ENCODE data around the gene CTSH.

The CTSH gene, protein sequence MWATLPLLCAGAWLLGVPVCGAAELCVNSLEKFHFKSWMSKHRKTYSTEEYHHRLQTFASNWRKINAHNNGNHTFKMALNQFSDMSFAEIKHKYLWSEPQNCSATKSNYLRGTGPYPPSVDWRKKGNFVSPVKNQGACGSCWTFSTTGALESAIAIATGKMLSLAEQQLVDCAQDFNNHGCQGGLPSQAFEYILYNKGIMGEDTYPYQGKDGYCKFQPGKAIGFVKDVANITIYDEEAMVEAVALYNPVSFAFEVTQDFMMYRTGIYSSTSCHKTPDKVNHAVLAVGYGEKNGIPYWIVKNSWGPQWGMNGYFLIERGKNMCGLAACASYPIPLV

DNA sequence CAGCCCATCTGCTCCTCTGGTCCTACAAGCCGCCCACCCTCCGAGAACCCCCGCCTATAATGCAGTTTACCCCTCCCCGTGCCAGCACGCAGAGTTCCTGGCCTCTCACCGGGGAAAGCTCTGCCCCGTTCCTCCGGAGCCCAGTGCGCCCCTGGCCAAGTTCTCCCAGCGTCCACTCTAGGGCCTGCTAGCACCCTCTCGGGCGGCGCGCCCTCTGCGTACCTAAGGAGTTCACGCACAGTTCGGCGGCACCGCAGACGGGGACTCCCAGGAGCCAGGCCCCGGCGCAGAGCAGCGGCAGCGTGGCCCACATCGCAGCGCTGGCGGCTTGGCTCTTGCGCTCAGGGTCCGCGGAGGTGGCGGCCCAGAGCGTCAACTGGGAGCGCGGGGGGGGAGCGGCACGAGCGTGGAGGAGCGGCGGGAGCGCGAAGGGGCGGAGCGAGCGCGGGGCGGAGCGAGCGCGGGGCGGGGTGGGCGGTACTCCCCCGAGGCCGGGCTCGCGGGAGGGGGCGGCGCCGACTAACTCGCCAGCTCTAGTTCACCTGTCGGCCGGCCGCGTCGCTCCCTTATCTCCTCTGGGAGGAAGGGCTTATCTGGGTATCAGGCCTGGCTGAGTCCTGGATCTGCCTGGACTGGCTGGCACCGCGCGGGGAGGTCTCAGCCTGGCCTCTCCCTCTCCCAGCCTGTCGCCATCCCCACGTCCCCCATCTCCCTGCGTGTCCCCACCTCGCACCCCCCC lies at the start of gene CTSH:
Gene CTSH (minus strand): TSS at position 378 of the 739 bp plus-strand sequence. CDS start 65 bp downstream, at position 313.
- peak; percentile 55 for DNase-seq (ENCODE audit: low read depth, low spot score)

DNA sequence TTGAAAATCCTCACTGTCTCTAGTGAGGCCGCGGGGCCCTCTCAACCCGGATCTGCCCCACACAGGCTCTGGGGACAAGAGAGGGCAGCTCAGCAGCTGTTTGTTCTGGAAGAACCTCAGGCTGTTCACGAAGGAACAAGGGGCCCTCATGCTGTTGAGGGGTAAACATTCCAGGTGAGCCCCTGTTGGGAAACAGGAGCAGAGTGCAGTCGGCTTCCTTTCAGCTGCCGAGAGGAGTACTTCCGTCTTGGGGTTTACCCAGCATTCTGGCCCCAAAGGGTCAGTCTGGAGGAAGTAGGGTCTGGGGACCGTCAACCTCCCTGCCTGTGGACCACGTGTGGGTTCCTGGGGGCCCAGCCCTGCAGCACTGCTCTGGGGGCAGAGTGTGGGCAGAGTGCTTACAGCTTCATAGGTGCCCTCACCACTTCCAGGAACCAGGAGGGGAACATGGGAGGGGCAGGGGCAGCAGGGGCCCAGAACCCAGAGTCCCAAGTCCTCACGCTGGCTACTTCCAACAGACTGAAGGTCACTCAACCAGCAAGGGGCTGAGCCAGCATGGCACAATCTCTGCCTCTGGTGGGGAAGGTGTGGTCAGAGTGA lies 49.2 kb upstream of the CTSH start:
- DNase-seq (ENCODE audit: low read depth, low spot score), result no peak

DNA sequence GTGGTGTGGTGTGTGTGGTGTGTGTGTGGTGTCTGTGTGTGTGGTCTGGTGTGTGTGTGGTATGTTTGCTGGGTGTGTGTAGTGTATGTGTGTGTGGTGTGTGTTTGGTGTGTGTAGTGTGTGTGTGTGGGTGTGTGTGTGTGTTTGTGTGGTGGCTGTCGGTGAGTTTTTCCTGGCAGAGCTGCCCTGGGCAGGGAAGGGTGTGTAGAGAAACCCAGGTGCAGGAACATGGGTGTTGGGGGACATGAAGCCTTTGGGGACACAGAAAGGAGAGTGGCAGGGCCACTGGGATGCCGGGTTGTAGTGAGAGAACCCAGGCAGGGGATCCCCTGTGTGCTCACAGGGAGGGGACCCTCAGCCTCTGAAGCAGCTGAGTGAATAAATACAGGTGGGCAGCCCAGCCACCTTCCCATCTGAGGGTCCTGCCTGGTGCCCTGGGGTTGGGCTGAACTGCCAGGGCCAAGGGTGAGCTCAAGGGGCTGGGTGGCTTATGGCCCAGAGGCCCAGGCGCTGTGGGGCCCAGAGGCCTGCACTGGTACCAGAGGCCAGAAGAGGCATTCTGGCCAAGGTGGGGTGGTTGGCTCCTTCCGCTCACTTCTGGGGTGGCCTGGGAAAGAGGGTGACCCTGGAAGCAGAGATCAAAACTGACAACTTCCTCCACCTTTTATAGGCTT lies 48.5 kb upstream of the CTSH start:
- DNase-seq (ENCODE audit: low read depth, low spot score), result no peak

DNA sequence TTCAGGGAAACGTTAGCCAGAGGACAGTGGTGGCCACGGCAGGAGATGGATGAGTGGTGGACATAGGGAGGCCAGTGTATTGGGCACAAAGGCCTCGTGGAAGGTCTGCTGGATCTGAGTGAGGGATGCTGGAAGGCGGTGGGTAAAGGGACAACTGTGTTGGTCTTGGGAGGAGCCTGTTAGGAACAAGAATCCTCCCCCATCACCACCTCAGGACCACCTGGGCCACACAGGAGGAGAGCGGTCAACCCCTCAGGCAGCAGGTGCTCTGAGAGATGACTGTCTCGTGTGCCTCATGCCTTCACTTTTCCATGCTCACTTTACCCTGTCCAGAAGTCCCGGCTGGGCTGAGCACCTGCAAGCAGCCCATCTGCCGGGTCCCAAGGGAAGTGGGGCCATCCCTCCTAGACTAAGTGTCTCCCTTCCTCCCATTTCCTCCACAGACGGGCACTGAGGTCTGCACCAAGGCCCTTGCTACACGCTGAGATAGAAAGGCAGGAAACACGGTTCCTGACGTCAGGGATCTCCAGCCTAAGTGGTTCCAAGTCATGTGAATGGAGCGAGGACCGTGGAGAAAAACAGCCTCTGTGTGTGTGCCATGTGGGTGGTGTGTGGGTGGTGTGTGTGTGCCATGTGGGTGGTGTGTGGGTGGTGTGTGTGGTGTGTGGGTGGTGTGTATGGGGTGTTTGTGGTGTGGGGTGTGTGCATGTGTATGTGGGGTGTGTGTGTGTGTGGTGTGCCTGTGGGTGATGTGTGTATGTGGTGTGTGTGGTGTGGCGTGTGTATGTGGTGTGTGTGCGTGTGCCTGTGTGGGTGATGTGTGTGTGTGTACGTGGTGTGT lies 47.8 kb upstream of the CTSH start:
- no peak for DNase-seq (ENCODE audit: low read depth, low spot score)

DNA sequence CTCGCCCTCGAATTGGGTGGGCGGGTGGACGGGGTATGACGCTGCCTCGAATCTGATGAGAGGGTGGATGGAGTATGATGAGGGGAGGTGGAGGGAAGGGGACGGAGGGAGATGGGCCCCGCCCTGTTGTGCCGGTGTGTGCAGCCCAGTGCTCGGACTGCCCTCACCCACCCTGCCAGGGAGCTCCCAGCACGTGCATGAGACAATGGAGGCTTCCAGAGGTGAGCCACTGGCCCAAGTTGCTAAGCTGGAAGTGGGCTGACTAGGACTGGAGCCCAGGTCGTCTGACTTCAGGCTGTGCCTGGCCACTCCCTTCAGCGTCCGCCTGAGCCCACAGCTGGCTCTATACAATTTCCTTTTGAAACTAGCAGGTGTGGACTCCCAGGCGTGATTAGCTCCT lies 47.0 kb upstream of the CTSH start:
- DNase-seq (ENCODE audit: low read depth, low spot score), result no peak

DNA sequence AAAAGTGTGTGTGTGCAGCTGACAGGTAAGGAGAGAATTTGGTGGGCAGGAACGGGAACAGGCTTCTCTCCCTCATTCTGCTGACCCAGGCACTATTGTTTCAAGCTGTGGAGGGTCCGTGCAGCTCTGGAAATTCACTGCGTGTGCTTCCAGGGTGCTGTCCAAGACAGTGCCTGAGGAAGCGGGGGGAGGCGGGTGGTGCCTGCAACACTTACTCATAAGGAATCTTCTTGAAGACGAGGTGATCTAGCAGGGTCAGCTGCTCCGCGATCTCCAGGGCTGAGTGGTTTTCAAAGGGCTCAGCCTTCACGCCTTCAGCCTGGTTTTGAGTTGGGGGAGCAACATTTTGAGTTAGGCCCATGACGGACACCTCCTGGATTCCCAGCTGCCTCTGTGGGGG lies 46.6 kb upstream of the CTSH start:
- DNase-seq (ENCODE audit: low read depth, low spot score), result no peak

DNA sequence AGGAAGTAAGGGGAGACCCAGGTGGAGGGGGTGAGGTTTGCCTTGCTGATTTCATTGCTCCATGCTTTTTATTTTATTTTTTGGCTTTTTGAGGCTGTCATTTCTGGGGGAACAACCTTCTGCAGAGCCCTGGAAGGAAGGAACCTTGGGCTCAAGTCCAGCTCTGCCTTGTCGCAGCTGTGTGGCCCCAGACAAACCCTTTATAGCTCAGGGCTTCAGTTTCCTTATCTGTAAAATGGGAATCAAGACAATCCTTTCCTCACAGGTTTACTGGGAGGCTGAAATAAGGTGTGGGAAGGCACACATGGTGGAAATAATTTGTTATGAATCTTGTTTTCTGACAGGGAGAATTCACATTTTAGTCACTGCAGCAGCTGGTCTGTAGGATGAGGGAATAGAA lies 45.4 kb upstream of the CTSH start:
- no peak for DNase-seq (ENCODE audit: low read depth, low spot score)

DNA sequence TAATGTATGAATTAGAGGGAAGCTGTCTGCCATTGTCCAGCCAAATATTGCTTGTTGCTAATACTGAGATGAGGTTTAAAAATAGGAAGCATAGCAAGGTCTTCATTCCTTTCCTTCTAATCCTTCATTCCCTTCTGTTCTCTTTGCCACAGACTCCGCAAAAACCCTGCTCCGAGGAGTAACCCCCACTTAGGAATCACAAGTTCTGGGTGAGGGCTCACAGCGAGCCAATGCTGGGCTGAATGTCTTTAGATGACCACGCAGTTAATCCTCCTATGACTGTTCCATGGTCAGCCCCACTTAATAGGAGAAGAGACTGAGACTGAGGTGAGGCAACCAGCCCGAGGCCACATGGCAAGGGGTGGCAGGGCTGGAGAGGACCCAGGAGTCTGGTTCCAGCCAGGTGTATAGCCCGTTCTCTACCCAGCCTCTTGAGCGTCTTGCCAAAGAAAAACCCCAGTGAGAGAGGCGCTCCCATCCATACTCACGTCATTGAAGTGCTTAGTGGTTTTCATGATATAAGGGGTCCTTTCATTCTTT lies 44.9 kb upstream of the CTSH start:
- DNase-seq (ENCODE audit: low read depth, low spot score), result no peak

DNA sequence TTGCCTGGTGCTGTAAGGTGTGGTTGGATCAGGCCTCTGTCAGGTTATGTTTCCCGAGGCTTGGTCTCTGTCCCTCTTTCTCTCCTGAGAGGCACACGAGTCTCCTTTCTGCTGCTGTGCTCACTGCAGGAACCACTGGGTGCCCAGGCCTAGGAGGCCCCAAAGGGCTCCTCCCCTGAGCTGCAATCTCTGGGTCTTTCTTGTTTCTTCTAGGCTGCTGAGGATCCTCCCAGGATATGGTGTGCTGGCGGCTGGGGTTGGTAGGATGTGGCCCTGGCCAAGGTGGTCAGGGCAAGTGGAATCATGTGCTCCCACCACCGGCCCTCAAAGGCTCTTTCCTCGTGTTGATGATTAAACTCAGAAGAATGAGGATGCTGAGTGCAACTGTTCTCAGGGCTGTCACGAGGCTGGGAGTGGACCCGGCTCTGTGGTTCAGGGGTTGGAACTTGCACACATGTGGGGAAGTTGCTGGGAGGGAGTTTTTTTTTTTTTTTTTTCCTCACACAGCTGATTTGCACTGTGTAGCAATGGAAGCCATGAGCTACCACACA lies 43.6 kb upstream of the CTSH start:
- DNase-seq (ENCODE audit: low read depth, low spot score), result peak; percentile 48

DNA sequence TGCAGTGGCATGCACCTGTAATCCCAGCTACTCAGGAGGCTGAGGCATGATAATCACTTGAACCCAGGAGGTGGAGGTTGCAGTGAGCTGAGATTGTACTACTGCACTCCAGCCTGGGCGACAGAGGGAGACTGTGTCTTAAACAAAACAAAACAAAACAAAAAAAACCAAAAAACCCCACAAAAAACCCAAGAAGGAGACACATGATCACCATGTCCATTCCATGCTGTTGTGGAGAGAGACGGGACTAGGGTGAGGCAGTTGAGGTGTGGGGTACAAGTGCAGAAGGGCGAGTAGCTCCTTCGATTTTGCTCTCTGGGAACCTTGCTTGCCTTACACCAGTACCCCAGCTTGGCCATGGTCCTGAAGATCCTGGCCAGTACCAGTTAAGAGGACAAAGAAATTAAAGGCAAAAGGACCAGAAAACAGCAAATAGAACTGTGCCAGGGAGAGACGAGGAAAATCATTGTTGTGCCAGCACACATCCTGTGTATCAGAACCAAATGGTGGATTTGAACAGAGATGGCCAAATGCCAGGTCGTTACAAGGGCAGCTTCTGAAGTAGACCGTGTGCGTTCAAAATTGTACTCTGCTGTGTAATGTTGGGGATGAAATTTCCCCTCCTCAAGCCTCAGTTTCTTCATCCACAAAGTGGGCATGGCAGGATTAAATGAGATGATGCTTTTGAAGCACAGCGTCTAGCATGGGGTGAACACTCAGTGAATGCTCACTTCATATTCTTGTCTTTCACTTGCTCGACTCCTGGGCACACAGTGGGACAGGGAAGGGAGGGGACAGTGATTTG lies 42.9 kb upstream of the CTSH start:
- DNase-seq (ENCODE audit: low read depth, low spot score), result no peak

DNA sequence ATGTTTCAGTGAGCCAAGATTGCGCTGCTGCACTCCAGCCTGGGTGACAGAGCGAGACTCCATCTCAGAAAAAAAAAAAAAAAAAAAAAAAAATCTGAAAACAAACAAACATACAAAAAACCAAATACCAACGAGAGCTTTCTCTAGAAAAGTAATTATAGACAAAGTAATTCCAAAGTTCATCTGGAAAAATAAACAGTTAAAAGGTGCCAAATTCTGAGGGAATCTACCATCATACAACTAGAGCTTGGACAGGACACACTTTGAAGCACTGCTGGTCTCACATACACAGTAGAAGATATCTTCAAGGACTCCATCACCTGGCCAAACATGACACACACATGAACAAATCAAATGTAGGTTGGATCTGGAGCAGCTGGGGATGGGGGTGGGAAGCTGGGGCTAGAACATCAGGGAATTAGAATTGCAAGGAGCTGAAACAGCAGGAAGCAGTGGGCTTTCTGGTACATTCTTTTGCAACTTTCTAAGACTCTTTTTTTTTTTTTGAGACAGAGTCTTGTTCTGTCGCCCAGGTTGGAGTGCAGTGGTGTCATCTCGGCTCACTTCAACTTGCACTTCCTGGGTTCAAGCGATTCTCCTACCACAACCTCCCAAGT lies 41.1 kb upstream of the CTSH start:
- DNase-seq (ENCODE audit: low read depth, low spot score), result no peak

DNA sequence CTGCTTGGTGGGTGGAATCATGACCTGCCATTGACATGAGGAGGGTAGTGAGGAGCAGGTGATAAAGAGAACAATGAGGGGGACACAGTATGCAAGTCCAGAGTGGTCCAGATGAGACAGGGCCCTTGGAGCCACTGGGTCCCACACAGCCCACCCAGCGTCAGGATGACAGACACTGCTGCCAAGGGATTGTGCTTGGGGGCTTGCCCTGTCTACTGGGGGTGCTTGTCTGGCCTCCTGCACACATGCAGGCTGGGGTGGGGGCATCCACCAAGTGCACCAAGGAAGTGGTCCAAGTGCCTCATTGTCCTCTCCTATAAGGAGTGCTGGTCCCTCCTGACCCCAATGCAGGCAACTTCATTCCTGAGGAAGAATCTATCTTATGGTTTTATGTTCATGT lies 39.2 kb upstream of the CTSH start:
- no peak for DNase-seq (ENCODE audit: low read depth, low spot score)

DNA sequence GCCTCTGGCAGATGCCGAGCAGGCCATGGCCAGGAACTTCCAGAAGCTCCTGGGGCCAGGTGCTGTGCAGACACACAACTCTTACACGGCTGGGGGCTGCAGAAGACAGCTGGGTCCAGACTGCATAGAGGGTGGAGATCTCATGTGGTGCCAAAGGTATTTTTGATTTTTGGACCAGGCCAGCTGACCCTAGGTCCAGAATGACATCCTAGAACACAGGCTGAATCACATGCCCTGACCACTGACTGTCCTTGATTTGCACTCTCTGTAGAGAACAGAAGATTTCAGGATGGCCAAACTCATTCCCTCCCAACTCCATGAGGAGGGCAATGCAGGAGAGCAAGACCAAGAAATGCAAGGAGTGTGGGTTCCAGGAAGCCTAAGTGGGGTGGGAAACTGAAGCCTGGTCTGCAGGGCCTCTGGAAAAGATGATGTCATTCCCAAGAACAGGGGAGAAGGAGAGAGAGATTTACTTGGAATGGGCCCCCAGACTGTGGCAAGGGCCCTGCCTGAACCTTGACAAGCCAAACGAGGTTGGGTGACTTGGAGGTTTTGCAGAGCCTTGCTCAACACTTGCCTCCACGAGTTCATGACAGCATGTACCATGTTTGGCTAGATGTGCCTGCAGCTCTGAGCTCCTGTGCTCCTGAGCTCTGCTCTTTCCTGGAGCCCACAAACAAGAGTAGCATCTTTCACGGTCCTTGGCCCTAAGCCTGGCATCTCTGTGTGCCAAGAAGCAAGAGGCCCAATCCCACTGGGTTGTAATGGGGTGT lies 38.5 kb upstream of the CTSH start:
- no peak for DNase-seq (ENCODE audit: low read depth, low spot score)

DNA sequence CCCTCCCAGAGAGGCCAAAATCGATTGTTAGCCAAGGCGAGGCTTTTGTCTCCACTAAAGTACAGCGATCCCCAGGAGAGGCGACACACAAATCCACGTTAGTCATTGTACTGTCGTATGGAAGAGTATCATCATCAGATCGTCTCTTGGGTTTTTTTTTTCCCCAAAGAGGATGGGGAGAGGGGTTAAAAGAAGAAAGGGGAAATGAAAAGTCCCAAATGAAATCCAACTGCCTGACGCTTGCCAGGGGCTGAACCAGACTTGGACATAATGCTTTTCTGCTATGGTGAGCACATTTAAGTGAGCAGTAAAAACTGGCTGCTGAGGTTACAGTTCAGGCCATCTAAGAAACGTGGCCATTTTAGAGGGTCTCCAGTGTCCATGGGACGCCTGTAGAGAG lies 37.9 kb upstream of the CTSH start:
- no peak for DNase-seq (ENCODE audit: low read depth, low spot score)

DNA sequence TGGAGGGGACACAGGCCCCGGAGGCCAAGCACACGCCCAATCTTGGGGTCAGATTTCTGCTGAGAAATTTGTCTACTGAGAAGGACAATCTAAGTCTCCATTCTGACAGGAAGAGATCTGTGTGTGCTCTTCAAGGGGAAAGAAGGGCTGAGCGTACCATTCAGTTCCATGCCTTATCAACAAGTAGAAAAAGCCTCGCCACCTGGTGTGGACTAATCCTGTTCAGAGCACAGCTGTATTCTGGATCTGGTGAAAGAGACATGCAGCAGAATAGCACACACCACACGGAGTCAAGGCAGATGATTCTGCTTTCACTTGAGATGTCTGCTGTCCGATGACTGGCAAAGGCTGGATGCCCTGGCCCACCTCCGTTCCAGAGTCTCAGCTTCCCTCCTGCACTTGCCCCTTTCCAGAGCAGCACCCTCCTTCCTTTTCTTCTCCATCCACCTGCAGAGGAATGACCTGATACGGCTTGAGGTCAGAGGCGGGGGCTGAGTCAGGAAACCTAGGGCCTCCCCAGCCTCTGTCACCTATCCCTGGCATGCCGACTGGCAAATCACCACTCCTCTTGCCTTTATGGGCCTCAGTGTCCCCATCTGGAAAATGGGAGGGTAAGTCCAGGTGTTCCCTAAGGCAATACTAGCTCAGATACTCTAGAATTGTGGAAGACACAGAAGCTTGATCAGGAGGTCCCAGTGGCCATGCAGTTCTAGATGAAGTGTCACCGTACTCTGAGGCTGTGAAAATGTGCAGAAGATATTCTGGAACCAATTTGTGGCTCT lies 36.9 kb upstream of the CTSH start:
- no peak for DNase-seq (ENCODE audit: low read depth, low spot score)

DNA sequence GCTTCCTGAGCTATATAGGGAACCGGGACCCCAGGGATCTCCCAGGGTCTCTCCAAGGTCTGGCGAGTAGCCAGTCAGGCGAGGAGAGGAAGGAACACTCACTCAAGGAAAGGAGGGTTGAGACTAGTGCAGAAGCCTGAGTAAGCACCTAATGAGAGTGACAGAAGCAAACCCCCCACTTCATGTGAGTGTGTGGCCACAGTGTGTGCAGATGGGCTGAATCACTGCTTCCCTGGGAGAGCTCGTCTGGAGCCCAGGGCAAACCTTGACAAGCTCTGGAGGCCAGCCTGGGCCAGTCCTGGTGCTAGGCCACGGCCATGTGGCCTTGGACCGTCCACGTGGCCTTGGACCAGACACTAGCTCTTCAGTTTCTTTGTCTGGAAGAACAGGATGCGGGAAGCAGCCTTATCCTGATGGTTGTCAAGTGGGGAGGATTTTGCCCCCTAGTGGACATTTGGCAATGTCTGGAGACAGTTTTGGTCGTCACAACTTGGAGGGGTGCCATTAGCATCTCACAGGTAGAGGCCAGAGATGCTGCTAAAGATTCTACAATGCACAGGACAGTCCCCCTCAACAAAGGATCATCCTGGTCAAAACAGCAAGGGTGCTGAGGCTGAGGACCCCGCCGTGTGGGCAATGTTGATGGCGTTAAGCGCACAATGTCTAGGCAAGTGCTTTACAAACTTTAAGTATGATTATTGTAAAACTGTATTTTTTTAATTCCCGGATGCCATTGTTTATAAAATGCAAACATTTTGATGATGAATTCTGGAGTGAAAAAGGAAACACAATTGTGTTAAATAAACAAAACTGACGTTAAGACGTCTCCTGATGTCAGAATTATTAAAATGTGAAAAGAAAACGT lies 34.8 kb upstream of the CTSH start:
- peak; percentile 89 for DNase-seq (ENCODE audit: low read depth, low spot score)

DNA sequence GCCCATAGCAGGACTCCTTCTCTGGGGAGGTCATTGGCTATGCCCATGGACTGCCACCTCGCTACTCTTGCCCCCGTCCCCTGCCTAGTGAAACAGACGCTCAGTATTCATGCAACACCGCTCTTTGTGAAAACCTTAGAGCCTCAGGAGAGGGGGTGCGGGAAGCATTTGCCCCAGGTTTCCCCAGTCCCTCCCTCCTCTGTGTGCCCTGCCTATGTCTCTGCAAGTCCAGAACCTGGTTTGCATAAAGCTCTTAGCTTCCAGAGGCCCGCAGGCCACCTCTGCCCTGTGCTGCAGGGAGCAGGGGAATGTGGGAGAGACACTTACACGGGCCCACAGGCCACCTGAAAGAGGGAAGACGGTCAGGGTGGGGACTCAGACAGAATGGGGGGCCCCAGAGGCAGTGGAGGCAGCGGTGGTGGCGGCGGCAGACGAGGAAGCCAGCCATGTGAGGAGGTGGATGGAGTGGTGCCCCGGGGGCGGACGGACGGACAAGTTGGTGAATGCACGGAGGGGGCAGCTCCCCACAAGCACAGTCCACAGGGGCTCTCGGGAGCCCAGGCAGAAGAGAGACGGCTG lies 33.8 kb upstream of the CTSH start:
- DNase-seq (ENCODE audit: low read depth, low spot score), result no peak
